HG03565 (cell line): ENCODE data around the gene BRPF3.

ENCODE experiments used
- ATAC-seq: cut with Tn5 transposase; IDR thresholded peaks from one replicate; pipeline ENCODE4 v1.9.1; 2021; ENCODE audit warnings: mild to moderate bottlenecking, moderate library complexity; ENCODE audit not compliant: unreplicated experiment

The BRPF3 gene

DNA sequence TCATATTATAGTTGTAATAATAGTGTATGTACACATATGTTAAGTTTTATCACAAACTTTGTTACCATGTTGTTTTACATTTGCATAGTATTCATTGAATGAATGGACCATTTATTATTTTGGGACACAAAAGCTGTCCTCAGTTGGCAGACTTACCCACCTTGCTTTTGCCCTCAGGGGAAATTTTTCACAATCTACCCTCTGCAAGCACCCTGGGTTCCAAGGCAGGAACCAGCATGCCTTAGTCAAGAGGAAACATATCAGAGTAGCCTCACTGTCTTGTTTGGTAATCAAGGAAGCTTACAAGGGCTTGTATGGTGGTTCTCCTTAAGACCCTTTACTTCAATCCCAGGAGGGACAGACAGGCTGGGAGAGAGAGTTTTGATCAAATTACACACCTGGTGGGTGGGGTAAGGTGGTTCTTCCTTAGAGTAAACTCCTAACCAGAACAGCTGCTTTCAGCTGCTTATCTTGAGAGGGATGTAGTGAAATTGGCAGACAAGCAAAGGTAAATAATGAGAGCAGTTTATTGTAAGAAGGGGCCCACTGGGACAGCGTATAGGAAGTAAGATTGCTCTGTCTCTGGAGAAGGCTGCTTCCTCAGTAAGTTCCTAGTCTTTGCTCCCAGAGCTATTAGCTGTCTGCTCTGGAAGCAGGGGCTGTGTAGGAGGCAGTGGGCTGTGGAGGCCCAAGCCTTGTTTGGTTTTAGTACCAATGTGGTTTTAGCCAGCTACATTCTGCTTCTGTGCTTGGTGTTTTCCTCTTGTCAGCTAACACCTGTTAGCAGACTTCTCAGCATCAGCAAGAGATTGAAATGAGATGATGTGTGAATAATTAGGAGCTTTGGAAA, 31.1 kb downstream of the BRPF3 start:
- ATAC-seq, result no peak

DNA sequence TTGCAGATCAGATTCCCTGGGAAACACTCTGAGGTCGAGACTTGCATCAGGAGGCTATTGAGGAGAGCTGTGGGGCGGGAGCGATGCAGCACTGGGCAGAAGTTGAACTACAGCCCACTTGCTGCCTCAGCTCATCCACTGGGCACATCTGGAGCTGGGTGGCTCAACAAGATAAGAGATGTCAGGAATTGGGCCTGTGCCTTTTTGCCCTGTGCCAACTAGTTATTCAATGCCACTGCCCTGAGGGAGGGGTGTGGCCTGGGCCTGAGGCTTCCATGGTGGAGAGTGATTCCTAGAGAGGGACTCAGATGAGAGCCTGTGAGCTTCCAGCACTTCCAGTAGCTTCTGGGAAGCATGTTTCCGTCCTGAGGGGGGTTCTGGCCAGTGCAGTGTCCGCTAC, 32.7 kb downstream of the BRPF3 start:
- no peak for ATAC-seq

DNA sequence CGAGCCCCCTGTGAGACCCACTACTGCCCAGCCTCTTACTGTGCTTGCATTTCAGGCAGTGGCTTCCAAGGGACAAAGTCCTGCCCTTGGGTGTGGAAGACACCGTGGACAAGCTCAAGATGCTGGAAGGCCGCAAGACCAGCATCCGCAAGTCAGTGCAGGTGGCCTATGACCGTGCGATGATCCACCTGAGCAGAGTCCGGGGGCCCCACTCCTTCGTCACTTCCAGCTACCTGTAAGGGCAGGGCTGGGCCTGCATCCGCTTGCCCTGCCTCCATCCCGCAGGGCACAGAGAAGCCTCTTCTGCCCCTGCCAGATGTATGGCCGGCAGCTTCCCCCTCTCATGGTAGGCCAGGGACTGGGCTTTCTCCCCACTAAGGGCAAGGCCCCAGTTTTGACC, 33.8 kb downstream of the BRPF3 start:
- no peak for ATAC-seq

DNA sequence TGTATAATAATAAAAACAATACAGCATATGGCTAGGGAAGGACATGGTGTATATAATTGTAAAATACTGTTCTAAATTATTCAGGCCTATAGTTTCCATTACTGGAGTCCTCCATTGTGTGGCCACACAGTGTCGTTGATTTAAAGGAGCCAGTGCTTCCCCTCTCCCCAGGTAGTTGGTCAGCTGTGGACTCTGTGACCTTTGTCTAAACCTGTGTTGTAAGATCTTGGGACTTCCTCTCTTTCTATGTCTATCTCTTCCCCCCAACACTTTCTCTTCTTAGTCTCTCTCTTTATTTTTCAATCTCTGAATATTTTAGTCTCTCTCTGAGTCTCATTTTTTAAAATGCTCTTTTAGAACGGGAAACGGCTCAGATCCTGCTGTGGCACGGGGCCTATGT, 35.6 kb downstream of the BRPF3 start:
- no peak for ATAC-seq

- no peak for ATAC-seq
Observed at GRCh38 chr6:36235309-36235708, 38.8 kb downstream of the BRPF3 start.

DNA sequence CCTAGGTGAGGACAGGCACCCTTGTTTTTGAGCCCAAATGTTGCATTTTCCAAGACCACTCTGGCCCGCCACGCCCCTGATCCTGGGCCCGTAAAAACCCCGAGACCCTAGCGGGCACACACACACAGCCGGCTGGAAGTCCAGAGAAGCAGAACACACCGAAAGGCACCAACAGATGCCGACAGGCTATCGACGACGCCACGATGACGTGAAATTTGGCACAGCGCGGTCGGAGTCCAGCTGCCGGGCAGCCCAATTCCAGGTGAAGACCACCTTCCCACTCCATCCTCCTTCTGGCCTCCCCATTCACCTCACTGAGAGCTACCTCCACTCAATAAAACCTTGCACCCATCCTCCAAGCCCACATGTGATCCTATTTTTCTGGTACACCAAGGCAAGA, 39.3 kb downstream of the BRPF3 start:
- ATAC-seq, result no peak

DNA sequence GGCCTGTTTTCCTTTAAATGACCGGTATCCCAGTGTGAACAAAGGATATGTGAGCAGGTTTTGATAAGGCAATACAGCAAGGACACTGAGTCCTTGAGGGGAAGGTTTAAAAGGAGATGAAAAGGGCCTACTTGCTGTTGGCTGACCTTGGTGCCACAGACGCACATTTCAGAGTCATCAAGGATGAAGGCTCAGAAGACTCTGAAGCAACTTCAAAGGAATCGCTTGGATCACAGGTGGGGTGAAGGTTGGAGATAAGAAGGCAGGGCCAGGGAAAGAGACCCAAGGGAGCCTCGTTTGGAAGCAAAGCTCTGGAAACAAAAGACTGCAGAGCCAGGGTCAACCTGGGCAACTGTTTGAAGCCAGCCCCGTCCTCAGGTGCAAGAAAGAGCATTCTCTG, 43.2 kb downstream of the BRPF3 start:
- ATAC-seq, result no peak

DNA sequence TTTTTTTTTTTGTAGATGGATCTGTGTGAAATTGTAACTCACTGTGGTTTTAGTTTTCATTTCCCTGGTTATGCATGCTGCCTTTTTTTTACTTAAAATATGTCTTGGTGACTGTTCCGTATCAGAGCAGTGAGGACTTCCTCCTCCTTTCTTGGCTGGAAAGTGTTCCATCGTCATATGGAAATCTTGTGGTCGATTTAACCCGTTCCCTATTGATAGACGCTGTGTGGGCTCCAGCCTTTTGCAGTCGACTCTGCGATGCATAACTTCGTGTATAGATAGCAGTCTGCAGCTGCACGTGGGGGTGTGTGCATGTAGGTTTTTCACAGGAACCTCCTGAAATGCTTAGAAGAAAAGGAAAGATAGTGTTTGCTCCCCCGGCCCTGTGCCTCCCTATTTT, 45.2 kb downstream of the BRPF3 start:
- peak; percentile 63 for ATAC-seq

DNA sequence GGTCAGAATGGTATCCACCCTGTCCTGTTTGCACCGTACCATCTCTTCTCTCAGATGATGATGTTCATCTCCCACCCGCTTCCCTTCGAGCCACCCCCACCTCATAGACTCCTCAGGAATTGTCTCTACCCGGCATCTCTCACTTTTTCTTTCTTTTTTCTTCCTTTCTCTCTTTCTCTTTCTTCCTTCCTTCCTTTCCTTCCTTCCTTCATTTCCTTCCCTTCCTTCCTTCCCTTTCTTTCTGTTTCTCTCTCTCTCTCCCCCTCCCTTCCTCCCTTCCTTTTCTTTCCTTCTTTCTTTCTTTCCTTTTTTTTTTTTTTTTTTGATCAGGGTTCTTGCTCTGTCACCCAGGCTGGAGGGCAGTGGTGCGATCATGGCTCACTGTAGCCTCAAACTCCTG, 45.6 kb downstream of the BRPF3 start:
- ATAC-seq, result no peak

GRCh38 chr6:36242626-36243025, 46.1 kb downstream of the BRPF3 start:
- no peak for ATAC-seq

GRCh38 chr6:36243562-36244212, 47.1 kb downstream of the BRPF3 start:
- no peak for ATAC-seq

DNA sequence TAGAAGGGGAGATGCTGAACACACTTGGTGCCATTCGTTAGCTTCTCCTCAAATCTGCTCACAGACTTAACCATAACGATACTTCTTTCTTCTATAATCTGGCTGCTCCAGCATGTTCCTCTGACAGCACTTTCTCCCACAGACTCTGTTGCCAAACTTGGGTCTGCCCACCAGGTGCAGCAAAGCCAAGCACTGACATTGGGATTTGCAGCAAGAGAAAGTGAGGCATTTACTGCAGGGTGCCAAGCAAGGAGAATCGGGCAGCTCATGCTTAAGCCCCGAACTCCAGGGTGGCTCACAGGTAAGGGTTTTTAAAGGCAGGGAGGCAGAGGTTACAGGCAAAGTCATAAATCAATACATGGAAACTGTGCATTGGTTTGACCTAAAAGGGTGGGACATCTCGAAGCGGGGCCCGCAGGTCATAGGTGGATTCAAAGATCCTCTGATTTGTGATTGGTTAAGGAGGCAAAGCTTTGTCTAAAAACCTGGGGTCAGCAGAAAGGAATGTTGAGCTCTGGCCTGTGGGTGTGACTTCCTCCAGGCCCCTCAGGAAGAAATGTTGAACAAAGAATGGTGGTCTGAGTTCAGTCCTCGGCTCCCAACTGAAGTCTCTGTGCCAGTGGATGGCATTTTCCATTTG, 48.2 kb downstream of the BRPF3 start:
- ATAC-seq, result no peak

DNA sequence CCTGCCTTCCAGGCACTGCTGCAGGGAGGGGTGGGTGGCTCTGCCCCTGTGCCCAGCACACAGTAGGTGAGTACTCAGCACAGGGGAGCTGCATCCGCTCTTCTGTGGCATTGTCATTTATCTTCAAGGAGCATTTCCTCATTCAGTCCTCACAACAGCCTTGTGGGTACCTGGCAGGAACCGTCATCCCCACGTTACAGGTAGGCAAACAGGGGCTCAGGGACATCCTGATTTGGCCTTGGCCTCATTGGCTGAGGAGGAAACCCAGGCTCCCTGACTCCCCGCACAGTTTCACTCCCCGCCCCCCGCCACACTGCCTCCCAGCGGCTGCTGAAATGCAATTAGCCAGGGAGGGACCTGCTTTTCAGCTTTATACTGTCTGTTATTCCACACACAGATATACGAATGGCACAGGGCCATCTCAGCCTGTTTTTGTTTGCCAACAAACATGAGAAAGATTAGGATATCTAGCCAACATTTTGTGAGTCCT, 49.1 kb downstream of the BRPF3 start:
- no peak for ATAC-seq

GRCh38 chr6:36246506-36247268, 50.1 kb downstream of the BRPF3 start:
- no peak for ATAC-seq

- ATAC-seq, result no peak
Observed at GRCh38 chr6:36247693-36248092, 51.1 kb downstream of the BRPF3 start.

DNA sequence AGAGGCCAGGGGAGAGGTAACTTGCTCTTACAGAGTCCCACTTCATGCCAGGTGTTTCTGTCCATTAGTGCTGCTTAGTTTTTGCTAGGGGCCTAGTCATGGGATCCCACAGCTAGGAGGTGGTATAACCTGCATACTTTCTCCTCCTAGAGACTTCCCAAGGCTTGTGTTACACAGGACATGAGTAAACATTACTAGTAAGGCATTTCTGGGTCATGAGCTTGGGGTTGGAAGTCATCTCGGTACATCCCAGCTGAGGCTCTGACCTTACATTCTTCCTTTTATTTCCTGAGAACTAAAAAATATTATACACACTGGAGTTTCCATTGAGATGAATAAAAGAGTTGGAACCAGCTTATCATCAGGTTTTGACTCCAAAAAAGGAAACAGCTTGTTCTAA, 52.4 kb downstream of the BRPF3 start:
- ATAC-seq, result no peak

DNA sequence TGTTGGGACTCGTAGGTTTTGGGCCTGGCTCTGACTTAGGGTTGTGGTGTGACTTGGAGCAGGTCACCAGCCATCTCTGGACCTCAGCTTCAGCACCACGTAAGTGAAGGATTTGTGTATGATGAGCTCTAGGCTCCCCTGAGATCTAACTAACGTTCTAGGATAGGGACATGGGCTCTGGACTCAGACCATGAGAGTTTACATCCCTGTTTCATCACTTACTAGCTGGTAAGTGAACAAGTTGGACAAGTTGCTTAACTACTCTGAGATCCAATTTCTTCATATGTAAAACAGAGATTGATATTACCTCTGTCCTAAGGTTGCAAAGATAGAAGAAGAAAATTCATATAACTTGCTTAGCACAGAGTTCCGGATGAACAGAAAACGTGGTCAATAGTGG, 53.0 kb downstream of the BRPF3 start:
- ATAC-seq, result no peak

GRCh38 chr6:36252005-36252404, 55.5 kb downstream of the BRPF3 start:
- no peak for ATAC-seq

DNA sequence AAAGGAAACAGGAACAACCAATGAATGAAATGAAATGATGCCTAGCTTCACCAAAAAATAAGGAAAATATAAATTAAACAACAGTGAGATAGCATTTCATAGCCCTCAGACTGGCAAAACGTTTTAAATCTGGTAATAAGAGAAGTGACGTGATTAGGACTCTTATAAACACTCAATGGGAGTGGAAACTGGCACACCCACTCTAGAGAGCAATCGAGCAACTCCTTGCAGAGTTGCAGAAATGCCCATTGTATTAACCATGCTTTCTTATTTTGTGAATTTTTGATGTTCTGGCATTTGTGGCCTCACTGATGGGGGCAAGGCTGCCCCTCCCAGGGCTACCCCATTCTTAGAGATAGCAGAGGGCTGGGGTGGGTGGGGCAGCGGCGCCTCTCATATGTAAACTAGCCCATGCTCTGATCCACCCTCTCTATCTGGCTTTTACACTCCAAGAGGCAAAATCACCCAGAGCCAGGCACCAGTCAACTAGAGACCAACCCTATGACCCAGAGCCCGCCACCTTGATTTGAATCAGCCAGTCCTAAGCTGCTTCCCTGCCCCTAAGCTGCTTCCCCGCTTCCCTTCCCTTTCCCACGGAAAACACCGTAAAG, 67.0 kb downstream of the BRPF3 start:
- ATAC-seq, result no peak

DNA sequence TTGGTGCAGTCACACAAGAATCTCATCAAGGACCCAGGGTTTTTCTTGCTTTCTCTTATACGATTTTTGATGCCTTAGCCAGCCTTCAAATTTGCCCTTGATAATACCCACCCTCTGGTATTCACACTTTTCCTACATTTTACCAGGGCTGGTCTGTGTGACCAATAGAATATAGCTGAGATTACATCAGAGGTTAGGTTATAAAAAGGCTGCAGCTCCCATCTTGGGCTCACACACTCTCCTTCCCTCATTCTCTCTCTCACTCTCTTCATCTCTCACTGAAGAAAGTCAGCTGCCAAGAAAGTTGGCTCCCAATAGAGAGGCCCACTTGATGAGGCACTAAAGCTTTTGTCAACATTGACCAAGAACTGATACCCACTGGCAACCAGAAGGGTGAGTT, 69.2 kb downstream of the BRPF3 start:
- ATAC-seq, result no peak
